ENCODE results near the gene MTX3. TPM values are rescaled to one million over a fixed set of nuclear protein-coding genes. Genes with fewer than 3 reads are reported as not detected.

MTX3 gene
- total RNA-seq, 1 experiment from 2014 or later, result 8.4 TPM

GRCh38 chr5:79985288-79985687, 5.8 kb downstream of the MTX3 start:
- no TSS peak for BruUV-seq (replicated peaks)
- no peak overlapping the region for H3K4me3 ChIP-seq (ENCODE audit: low read depth, low read length)
- no peaks in the 10 kb centered on the region for H3K9me3 ChIP-seq
- Mint-ChIP-seq H3K27ac (ENCODE audit: unreplicated experiment) (no peak overlapping the region), H3K9me3 (ENCODE audit: unreplicated experiment) (no peaks in the 10 kb centered on the region), H3K4me1 (ENCODE audit: low read depth, unreplicated experiment) (no peaks in the 10 kb centered on the region), H3K27me3 (ENCODE audit: insufficient read depth, unreplicated experiment) (no peaks in the 10 kb centered on the region), H3K36me3 (ENCODE audit: insufficient read depth, unreplicated experiment) (peaks cover 8% of the 10 kb centered on the region), H3K4me3 (ENCODE audit: unreplicated experiment) (no peak overlapping the region)
- ChIA-PET POLR2A (interaction anchor here (0.6 kb wide), 1 partner anchor 24 kb away, joined by 7 read pairs; no protein-coding TSS in a partner anchor), CTCF (interaction anchor here (1.3 kb wide), 1 partner anchor 16 kb away, joined by 4 read pairs; no protein-coding TSS in a partner anchor)
- no peak for DNase-seq
- TF ChIP-seq, protein P1, sequence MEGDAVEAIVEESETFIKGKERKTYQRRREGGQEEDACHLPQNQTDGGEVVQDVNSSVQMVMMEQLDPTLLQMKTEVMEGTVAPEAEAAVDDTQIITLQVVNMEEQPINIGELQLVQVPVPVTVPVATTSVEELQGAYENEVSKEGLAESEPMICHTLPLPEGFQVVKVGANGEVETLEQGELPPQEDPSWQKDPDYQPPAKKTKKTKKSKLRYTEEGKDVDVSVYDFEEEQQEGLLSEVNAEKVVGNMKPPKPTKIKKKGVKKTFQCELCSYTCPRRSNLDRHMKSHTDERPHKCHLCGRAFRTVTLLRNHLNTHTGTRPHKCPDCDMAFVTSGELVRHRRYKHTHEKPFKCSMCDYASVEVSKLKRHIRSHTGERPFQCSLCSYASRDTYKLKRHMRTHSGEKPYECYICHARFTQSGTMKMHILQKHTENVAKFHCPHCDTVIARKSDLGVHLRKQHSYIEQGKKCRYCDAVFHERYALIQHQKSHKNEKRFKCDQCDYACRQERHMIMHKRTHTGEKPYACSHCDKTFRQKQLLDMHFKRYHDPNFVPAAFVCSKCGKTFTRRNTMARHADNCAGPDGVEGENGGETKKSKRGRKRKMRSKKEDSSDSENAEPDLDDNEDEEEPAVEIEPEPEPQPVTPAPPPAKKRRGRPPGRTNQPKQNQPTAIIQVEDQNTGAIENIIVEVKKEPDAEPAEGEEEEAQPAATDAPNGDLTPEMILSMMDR (IDR thresholded peaks at IDR 0.05; ENCODE audit: insufficient read depth in 1 of 2, low read depth in 1 of 2, low read length in 1 of 2, severe bottlenecking in 1 of 2, unreplicated experiment in 1 of 2), result no peak
- 0 out of 2 replicates have a peak, but pooled peaks cover 3% of the 10 kb centered on the region for H3K4me1 ChIP-seq
- intact Hi-C loops (cut with micrococcal nuclease; ENCODE audit: unreplicated experiment), result no loop called here
- no peaks in the 10 kb centered on the region for H3K27me3 ChIP-seq (replicated peaks; ENCODE audit: control insufficient read depth, insufficient read depth, low read length)
- no peaks in the 10 kb centered on the region for H3K36me3 ChIP-seq (ENCODE audit: control insufficient read depth, insufficient read depth, low read length)

GRCh38 chr5:79984363-79984762, 6.7 kb downstream of the MTX3 start:
- CTCF ChIA-PET, result no interaction called here
- TF ChIP-seq, protein P1 (IDR thresholded peaks at IDR 0.05; ENCODE audit: insufficient read depth in 1 of 2, low read depth in 1 of 2, low read length in 1 of 2, severe bottlenecking in 1 of 2, unreplicated experiment in 1 of 2), result no peak
- H3K4me3 ChIP-seq (ENCODE audit: low read depth, low read length), result no peak overlapping the region
- no peaks in the 10 kb centered on the region for H3K27me3 Mint-ChIP-seq (ENCODE audit: insufficient read depth, unreplicated experiment)
- H3K4me1 ChIP-seq, result 0 out of 2 replicates have a peak, but pooled peaks cover 3% of the 10 kb centered on the region
- intact Hi-C loops (cut with micrococcal nuclease; ENCODE audit: unreplicated experiment), result no loop called here
- no peaks in the 10 kb centered on the region for H3K27me3 ChIP-seq (replicated peaks; ENCODE audit: control insufficient read depth, insufficient read depth, low read length)
- H3K36me3 ChIP-seq (ENCODE audit: control insufficient read depth, insufficient read depth, low read length), result no peaks in the 10 kb centered on the region
- H3K36me3 Mint-ChIP-seq (ENCODE audit: insufficient read depth, unreplicated experiment), result peaks cover 8% of the 10 kb centered on the region
- no peaks in the 10 kb centered on the region for H3K9me3 Mint-ChIP-seq (ENCODE audit: unreplicated experiment)
- no peaks in the 10 kb centered on the region for H3K4me1 Mint-ChIP-seq (ENCODE audit: low read depth, unreplicated experiment)
- POLR2A ChIA-PET, result no interaction called here
- no peak for DNase-seq
- H3K4me3 Mint-ChIP-seq (ENCODE audit: unreplicated experiment), result no peak overlapping the region
- no peaks in the 10 kb centered on the region for H3K9me3 ChIP-seq
- no peak overlapping the region for H3K27ac Mint-ChIP-seq (ENCODE audit: unreplicated experiment)
- BruUV-seq (replicated peaks), result no TSS peak

GRCh38 chr5:79983618-79984017, 7.4 kb downstream of the MTX3 start:
- Mint-ChIP-seq H3K36me3 (ENCODE audit: insufficient read depth, unreplicated experiment) (peaks cover 8% of the 10 kb centered on the region), H3K9me3 (ENCODE audit: unreplicated experiment) (no peaks in the 10 kb centered on the region), H3K27ac (ENCODE audit: unreplicated experiment) (no peak overlapping the region), H3K4me1 (ENCODE audit: low read depth, unreplicated experiment) (no peaks in the 10 kb centered on the region), H3K27me3 (ENCODE audit: insufficient read depth, unreplicated experiment) (no peaks in the 10 kb centered on the region), H3K4me3 (ENCODE audit: unreplicated experiment) (no peak overlapping the region)
- ChIA-PET POLR2A (interaction anchor here (0.6 kb wide), 1 partner anchor 107 kb away, joined by 11 read pairs; no protein-coding TSS in a partner anchor), CTCF (no interaction called here)
- no peak for DNase-seq
- H3K36me3 ChIP-seq (ENCODE audit: control insufficient read depth, insufficient read depth, low read length), result no peaks in the 10 kb centered on the region
- intact Hi-C loops (cut with micrococcal nuclease; ENCODE audit: unreplicated experiment), result no loop called here
- no peaks in the 10 kb centered on the region for H3K27me3 ChIP-seq (replicated peaks; ENCODE audit: control insufficient read depth, insufficient read depth, low read length)
- TF ChIP-seq, protein P1 (IDR thresholded peaks at IDR 0.05; ENCODE audit: insufficient read depth in 1 of 2, low read depth in 1 of 2, low read length in 1 of 2, severe bottlenecking in 1 of 2, unreplicated experiment in 1 of 2), result no peak
- 0 out of 2 replicates have a peak, but pooled peaks cover 3% of the 10 kb centered on the region for H3K4me1 ChIP-seq
- no TSS peak for BruUV-seq (replicated peaks)
- H3K4me3 ChIP-seq (ENCODE audit: low read depth, low read length), result no peak overlapping the region
- no peaks in the 10 kb centered on the region for H3K9me3 ChIP-seq

Data from Caco-2 (cell line).